Measurements from ENCODE around the gene WDR87. TPM values are rescaled to one million over a fixed set of nuclear protein-coding genes. Genes with fewer than 3 reads are reported as not detected.

WDR87 gene
- total and polyA plus RNA-seq, 10 of the 15 experiments (the other 5 are each of a cell fraction or from before 2014, with no cell fraction given): not detected

- peak; percentile 56; the same call in 1 of the 2 replicates for TF ChIP-seq NFIC (IDR thresholded peaks at IDR 0.05; ENCODE audit: low read depth, low read length)
- 0 out of 2 replicates have a peak, but pooled peaks have one; percentile 17 for TF ChIP-seq GABPA (IDR thresholded peaks at IDR 0.05; ENCODE audit: low read depth)
- TF ChIP-seq NR2C1 (IDR thresholded peaks at IDR 0.05): no peak
- TF ChIP-seq POLR2AphosphoS2 (IDR thresholded peaks at IDR 0.05; ENCODE audit: low read depth, low read length): 0 out of 2 replicates have a peak, but pooled peaks have one; percentile 65
- no peak for TF ChIP-seq FOS (IDR thresholded peaks at IDR 0.05; ENCODE audit: borderline replicate concordance, extremely low read depth, insufficient read length)
- TF ChIP-seq YY1 (IDR thresholded peaks at IDR 0.05; ENCODE audit: low read depth, low read length): 0 out of 2 replicates have a peak, but pooled peaks have one; percentile 11
- TF ChIP-seq IRF5 (IDR thresholded peaks at IDR 0.05; ENCODE audit: borderline replicate concordance): no peak
- no peak for TF ChIP-seq CREM (IDR thresholded peaks at IDR 0.05; ENCODE audit: low read depth)
- TF ChIP-seq SKIL (IDR thresholded peaks at IDR 0.05; ENCODE audit: low read depth, poor library complexity, severe bottlenecking): peak; percentile 32
- no peak for TF ChIP-seq ASH2L (IDR thresholded peaks at IDR 0.05; ENCODE audit: borderline replicate concordance, low read depth)
- no peak for TF ChIP-seq SIX5 (IDR thresholded peaks at IDR 0.05; ENCODE audit: low read depth, low read length, severe bottlenecking)
- TF ChIP-seq CEBPZ (IDR thresholded peaks at IDR 0.05; ENCODE audit: low read depth, low read length): no peak
- TF ChIP-seq NRF1 (conservative IDR thresholded peaks at IDR 0.05; ENCODE audit: low read depth, low read length): no peak
- peak; percentile 61; the same call in 1 of the 2 replicates for TF ChIP-seq PML (IDR thresholded peaks at IDR 0.05; ENCODE audit: low read length)
- no peak for TF ChIP-seq CHD2 (IDR thresholded peaks at IDR 0.05; ENCODE audit: borderline replicate concordance, low read depth, low read length)
- TF ChIP-seq EP300 (IDR thresholded peaks at IDR 0.05; ENCODE audit: borderline replicate concordance in 1 of 2, control insufficient read depth in 1 of 2, low read depth in 2 of 2, low read length in 2 of 2): peak in 1 of 2 experiments; percentile 67; a peak in 2 of 4 replicates
- no peak for TF ChIP-seq KLF5 (IDR thresholded peaks at IDR 0.05; ENCODE audit: partially characterized antibody)
- 0 out of 4 replicates have a peak, but pooled peaks of 1 of the 2 experiments have one; percentile 27 for TF ChIP-seq CEBPB (IDR thresholded peaks at IDR 0.05; ENCODE audit: borderline replicate concordance in 1 of 2, low read depth in 2 of 2, low read length in 2 of 2)
- TF ChIP-seq NBN (IDR thresholded peaks at IDR 0.05): peak; percentile 41
- TF ChIP-seq ZZZ3 (IDR thresholded peaks at IDR 0.05; ENCODE audit: control insufficient read depth, insufficient read length, low read depth): no peak
- TF ChIP-seq TCF3 (IDR thresholded peaks at IDR 0.05; ENCODE audit: borderline replicate concordance, insufficient read depth, low read depth, low read length): 0 out of 2 replicates have a peak, but pooled peaks have one; percentile 30
- no peak for TF ChIP-seq BRCA1 (IDR thresholded peaks at IDR 0.05; ENCODE audit: low read depth, low read length)
- no peak for TF ChIP-seq BCL3 (IDR thresholded peaks at IDR 0.05; ENCODE audit: borderline replicate concordance, insufficient read depth, low read depth, low read length, poor library complexity, severe bottlenecking)
These were observed 8.5 kb upstream of the WDR87 start (continued) for GRCh38 chr19:37914908-37915307.
